Measurements from ENCODE around the gene BRI3.
A peak's percentile ranks its signal among the peaks of the same experiment; 100 is the strongest.
"Not testable (repeated sequence)": the region's sequence is repeated elsewhere in the genome, so short reads cannot be mapped to it uniquely, and the experiment has no call there.

BRI3 gene

DNA sequence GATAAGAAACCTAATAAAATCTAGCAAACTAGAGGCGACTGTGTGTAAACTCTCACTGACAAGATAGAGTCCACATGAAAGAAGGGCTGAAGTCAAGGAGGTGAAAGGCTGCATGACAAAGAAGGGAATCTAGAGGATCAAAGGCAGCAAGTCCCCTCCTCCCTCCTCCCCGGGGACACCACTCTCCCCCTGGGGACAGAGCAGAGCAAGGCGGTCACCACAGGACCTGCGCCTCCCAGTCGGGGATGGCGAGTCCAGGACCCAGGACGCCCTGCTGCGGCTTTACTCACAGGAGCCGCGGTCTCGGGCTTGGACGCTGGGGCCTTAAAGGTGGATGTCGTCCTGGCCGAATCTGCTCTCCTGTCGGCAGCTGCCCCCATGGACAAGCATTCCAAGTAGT lies 22.4 kb downstream of the BRI3 start:
- DNase-seq = no peak

DNA sequence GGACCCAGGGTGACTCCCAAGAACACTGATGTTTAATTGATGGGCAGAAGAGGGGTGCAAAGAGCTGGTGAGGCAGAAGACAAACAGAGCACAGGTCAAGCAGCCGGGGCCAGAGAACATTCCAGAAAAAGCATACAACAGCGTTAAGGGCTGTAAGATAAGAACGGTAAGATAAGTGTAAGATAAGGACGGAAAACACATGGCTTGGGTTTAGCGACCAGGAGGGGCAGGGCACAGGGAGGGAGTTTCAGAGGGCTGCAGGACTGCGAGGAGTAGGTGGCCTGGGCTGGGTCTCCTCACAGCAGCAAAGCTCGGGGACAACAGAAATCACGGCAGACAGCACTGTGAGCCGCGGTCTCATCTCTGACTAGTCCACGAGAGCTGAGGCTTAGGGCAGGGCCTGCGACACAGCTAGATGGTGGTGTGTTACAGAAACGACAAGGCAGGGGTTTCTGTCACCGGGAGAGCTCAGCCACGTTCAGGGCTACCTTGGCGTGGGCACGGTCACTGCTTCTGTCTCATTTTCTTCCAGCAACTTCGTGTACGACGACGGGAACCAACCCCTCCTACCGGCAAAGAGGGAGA lies 24.6 kb downstream of the BRI3 start:
- no peak for DNase-seq

DNA sequence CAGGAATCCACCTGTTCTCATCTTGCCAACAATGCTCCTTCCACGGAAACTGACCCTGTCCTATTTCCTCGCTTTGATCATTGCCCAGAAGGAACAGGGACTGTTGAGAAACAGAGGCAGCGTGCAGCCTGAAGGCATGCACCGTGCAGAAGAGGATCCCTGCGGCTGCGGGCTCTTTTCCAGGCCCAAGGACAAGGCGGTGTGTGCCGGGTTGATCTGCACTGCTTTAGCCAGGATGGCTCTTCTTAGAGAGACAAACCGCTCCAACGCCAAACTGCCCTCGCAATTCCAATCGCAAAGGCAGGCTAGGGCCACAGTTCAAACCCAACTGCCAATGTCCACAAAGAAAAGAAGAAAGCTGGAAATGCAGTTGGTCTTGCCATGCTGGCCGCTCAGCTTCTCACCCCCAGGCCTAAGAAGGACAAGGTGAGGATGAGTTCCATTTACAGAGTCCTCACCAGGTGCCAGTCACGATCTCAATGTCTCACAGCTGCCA lies 26.5 kb downstream of the BRI3 start:
- no peak for DNase-seq

DNA sequence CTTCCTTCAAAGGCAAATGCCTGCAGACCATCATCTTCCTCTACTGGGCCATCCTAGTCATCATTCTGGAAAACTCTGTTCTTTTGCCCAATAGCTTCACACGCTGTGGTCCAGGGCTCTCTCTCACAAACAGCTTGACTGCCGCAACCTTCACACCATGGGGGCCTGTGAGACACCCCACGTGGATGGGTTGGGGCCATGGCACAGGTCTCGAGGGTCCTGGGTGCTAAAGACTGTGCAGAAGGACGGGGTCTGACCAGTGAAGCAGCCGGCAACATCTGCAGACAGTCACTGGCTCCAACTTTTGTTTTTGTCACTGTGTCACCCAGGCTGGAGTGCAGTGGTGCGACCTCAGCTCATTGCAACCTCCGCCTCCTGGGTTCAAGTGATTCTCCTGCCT lies 28.1 kb downstream of the BRI3 start:
- DNase-seq = no peak

DNA sequence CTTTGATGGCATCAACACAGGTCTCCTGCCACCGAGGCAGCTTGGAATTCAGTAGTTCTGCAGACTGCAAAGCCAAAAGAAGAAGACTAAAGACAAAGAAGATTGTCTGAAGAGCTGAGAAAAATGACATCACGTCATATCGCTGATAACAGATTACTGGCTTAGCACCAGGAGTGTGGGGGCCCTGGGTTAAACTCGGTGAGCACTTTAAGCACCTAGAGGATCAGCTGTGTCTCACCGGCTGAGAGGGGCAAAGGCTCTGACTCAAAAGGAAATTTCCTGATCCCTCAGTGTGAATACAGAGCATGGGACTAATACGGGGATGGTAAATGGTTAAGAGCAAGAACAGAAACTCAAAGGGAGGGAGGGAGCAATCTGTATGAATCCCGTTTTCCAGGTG lies 30.7 kb downstream of the BRI3 start:
- no peak for DNase-seq

DNA sequence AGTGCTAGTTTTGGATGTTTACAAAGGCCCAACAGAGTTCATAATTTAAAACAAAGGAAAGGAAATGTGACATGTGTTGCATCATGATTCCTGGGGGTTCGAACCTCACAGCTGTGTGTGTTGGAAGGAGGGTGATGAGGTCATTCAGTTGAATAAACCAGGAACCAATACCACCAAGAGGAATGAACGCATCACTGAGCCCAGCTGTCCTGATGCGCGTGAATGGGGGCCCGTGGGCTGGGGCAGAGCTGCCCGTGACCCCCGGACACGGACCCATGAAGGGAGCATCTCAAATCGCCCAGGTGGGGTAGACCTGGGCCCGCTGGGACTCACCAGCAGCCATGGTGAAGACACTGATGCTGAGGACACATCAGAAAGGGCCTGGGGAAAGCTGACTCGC lies 33.0 kb downstream of the BRI3 start:
- DNase-seq = no peak

DNA sequence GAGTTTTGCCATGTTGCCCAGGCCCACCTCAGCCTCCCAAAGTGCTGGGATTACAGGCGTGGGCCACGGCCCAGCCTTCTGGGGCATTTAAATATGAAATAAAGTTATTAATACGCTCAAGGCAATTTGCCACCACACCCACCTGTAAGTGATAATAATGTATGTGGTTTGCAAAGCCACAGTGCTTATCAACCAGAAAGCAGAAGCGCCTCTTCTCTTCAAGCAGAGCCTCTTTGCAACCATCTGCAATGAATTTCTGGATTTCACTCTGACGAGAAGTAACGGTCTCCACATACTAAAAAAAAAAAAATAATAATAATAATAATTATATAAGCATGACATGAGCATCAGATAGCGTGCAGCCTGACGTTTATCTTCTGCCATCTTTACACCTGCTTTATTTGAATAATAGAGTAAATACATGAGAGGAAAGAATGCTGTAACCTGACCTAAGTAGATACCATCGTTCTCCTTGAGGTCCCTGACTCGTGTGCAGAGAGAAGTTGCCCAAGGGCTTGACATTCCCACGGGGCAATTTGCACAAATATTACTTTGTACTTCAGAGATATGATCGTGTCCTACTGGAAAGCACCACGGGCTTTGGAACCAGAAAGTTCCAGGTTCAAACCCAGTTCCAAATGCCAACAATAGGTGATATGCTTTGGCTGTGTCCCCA lies 34.0 kb downstream of the BRI3 start:
- no peak for DNase-seq

DNA sequence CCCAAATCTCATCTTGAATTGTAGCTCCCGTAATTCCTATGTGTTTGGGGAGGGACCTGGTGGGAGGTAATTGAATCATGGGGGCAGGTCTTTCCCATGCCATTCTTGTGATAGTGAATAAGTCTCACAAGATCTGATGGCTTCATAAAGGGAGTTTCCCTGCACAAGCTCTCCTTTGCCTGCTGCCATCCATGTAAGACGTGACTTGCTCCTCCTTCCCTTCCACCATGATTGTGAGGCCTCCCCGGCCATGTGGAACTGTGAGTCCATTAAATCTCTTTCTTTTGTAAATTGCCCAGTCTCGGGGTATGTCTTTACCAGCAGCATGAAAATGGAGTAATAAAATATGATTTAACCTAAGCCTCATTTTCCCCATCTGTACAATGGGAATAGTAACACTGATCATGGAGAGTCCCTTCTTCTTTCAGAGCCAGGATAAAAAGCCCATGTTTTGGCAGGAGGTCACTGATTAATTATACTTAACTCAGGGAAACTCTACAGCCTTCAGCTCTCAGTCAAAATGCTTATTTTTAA lies 34.6 kb downstream of the BRI3 start:
- not testable (repeated sequence) for DNase-seq

DNA sequence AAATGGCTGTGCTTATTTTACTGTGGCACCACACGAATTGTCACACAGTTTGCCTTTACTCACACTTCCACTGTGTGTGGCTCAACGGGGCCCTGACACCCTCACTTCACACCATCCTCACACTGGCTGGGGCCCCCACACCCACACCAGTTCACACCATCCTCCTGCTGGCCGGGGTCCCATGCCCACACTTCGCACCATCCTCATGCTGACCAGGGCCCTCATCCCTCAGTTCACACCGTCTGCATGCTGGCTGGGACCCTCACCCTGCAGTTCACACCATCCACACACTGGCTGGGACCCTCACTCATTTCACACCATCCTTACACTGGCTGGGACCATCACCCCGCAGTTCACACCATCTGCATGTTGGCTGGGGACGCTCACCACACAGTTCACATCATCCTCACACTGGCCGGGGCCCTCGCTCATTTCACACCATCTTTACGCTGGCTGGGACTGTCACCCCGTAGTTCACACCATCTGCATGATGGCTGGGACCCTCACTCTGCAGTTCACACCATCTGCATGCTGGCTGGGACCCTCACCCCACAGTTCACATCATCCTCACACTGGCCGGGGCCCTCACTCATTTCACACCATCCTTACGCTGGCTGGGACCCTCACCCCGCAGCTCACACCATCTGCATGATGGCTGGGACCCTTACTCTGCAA lies 36.0 kb downstream of the BRI3 start:
- no peak for DNase-seq

DNA sequence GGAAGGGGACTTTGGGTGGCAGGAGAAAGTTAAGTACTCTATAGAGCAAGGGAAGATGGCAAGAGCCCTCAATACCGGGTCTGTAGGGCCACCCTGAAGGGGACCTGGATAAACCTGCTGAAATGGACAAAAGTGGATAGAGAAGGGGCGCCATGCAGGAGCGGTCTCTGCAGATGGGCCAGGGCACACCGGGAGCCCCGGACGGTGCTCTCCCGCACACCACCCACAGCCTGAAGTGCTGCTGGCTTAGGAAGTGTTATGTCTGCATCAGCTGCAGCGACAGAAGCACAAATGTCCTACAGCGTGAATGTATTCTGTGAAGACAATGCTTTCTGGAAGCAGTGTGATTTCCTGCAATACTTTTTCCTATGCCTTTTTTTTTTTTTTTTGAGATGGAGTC lies 37.7 kb downstream of the BRI3 start:
- no peak for DNase-seq

DNA sequence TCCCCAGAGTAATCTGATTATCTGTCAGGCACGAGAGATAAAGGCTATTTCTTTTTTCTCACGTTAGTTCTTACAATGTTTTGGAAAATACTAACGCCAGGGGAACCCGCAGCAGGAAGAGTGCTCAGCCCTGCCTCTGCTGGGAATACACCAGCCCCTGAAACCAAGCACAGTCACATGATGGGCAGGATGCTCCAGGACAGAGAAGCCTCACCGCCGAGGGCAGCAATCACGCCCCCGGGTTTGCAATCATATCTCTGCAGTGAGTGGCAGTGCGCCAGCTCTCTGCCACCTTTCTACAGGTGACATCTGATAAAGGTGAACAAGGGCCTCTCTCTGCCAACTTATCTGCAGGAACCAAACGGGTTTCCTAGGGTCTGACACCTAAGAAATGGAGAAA lies 39.8 kb downstream of the BRI3 start:
- no peak for DNase-seq

DNA sequence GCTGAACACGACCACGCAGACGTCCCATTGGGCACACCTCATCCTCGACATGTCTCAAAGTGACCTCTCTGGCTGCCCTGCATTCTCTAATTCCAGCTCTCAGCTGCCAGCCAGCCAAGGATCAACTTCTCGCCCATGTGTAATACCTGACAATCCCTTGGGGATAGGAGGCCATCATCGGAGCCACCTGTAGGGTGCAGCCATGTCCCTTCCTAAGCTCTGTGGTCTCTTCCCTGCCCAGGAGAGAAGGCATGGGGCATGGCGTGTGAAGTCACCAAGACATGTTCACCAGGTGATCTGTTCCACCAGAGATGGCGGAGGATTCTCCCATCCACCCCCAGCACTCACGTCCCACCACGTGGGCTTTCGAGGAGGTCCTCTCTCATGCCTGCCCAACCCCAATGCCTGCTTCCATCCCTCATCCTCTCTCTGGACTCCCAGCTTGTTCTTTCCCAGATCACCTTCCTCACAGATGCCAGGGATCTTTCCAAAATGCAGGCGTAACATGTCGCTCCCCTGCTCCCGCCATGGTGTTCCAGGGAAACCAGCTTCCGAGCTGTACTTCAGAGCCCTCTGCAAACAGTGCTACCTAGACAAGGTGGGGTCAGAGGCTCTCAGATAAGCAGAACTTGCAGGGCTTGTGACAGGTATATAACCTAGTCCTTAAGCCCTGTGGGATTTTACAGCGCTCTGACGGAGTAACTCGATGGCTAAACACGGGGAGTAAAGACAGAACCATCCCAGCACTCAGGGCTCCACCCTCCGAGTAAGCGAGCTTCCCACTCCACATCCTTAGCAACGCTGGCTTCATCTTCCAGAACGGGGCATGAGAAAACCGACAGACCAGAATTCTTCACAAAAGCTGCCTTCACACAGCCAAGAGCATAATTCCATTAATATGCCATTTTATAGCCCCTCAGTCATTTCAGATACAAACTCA lies 41.1 kb downstream of the BRI3 start:
- no peak for DNase-seq

DNA sequence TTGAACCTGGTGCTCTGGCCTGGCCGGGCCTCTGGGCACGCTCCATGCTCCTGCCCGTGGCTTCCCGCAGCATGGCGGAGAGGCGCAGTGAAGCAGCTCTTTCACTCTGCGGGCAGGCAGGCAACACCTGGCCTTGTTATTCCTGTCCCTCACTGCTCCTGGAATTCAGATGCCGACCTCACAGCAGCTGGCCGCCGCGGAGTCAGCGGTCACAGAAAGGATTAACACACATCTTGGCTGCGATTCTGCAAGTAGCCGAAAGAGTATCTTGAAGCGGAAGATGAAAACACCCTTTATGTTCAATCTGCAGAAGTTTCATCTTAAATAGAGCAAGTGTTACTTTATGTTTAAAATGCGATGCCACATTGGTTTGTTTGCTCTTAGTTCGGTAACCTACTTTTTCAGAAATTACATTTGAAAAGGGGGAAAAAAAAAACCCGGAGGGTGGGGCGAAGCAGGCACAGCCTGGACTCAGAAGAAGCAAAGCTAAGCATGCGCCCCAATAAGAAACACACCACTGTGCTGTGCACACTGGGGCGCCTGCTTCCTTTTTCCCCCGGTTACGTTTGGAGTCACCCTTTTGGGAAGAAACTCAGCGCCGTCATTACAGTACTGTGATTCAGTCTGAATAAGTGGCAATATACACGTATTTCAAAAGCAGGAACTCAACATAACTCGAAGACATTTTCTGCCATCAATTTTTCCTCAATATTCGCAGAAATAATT lies 42.3 kb downstream of the BRI3 start:
- DNase-seq = peak in 2 of 58 donors; percentile 2 to 6

DNA sequence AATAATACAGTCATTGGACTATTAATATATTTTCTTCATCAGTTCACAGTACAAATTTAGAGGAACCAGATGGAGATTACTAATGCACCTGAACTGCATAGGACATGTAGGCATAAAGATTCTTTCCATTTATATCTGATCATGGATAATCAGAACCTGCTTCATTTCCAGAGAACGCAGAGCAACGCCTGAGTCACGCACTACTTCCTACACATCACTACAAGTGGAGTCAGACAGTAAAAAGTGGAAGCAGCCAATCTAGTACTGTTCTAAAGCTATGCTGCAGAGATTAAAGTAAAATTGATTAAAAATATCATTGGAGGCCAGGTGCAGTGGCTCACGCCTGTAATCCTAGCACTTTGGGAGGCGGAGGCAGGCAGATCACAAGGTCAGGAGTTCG lies 43.3 kb downstream of the BRI3 start:
- DNase-seq = peak in 1 of 58 donors; percentile 5

DNA sequence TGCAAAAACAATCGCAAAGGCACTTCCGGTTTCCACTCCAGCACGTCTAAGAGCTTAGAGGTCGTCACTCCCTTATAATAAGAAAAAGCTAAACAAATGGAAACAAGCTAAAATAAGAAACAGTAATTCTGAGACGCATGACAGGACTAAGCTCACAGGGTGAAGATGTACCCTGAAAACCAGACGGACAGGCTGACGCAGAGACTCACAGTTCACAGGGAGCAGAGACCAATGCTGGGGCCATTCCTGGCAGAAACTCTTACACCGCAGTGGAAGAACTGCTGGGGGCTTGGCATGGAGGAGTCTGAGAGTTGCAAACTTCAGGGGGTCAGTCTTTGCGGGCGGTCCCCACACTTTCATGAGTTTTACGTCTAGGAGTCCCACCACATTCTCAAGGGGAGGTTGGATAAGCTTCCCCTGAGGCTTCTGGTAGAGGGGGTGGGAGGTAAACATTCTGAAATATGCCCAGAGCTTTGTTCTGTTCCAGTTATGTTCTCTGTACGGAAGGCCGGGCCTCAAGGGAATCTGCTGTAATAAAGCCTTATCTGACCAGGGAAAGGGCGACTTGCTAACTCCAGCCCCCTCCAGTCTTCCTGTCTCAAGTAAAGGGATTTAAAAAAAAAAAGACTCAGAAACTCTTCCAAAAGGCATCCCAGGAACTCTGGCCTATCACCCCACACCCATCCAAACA lies 47.8 kb downstream of the BRI3 start:
- no peak for DNase-seq

DNA sequence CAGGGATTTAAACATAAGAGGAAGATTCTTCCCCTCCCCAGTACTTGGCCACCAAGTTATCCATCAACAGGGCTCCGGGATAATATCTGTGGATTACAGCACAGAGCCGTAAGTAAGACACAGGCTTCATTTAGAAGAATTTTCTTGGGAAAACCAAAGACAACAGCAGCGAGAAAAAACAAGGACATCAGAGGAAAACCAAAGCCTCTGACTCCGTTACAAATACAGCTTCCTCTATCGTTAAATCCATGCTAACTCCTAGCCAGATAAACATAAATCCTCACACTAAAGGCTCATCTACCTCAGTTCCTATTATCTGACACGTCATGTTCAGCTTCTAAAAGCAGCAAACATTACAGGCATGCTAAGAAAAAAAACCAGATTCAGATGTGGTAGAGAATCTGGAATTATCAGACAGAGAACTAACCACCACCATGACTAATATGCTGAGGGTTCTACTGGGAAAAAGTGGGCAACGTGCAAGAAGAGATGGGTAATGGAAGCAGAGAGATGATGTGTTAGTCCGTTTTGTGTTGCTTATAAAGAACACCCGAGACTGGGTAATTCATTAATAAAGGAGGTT lies 48.4 kb downstream of the BRI3 start:
- no peak for DNase-seq

DNA sequence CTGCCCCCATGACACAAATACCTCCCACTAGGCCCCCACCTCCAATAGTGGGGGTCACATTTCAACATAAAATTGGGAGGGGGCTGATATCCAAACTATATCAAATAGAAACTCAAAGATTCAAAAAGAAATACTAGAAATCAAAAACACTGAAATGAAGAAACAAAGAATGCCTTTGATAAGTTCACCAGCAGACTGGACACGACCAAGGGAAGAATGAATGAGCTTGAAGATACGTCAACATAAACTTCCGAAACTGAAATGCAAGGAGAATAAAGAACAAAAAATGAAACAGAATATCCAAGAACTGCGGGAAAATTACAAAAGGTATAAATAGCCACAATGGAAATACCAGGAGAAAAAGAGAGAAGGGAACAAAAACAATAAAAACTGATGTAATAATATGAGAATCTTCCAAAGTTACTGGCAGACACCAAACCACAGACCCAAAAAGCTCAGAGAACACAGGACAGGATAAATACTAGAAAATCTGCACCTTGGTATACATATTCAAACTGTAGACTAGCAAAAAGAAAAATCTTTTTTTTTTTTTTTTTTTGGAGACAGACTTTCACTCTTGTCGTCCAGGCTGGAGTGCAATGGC lies 49.5 kb downstream of the BRI3 start:
- DNase-seq = no peak

DNA sequence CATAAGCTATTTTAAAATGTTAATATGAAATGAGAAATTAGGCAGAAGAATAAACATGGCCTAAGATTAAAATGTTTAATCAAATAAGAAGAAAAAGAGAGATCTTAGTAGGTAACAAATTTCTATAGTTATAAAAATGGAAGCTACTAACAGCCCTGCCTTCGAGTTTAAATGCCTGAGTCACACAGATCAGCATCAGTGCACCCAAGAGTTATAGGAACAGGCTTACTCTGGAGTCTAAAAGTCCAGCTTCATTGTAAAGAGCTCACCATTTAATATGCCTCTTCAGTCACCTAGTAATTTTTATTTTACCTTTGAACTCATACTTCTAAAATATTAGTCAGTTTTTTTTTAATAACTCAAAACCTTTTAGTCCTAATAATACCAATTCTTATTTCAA lies 52.6 kb downstream of the BRI3 start:
- no peak for DNase-seq

DNA sequence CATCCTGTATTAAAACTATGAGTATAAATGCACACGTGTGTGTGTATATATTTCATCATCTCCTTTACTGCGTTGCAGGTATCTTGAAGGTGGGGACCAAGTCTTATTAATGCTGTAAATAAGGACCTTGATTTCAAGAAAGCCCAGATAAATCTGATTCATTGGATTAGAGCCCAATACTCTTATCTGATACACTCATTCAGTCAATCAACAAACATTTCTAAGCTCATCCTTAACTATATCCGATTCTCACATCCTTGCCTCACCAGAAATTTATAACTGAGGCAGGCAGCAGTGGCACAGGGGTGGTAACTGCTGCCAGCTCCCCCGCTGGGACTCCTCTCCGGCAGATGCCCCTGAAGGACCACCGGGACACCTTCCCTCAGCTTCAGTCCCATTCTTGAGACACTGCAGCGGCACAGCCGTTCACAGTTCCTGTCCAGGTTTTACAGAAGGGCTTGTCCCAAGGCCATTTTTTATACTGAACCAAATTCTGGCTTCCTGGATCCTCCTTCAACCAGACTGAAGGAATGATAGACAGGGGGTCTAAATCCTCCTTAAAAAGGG lies 54.0 kb downstream of the BRI3 start:
- DNase-seq = no peak
